ENCODE results near the gene MYL7.

MYL7 gene

GRCh38 chr7:44098092-44099068, 42.8 kb downstream of the MYL7 start:
- DNase-seq = no peak

DNA sequence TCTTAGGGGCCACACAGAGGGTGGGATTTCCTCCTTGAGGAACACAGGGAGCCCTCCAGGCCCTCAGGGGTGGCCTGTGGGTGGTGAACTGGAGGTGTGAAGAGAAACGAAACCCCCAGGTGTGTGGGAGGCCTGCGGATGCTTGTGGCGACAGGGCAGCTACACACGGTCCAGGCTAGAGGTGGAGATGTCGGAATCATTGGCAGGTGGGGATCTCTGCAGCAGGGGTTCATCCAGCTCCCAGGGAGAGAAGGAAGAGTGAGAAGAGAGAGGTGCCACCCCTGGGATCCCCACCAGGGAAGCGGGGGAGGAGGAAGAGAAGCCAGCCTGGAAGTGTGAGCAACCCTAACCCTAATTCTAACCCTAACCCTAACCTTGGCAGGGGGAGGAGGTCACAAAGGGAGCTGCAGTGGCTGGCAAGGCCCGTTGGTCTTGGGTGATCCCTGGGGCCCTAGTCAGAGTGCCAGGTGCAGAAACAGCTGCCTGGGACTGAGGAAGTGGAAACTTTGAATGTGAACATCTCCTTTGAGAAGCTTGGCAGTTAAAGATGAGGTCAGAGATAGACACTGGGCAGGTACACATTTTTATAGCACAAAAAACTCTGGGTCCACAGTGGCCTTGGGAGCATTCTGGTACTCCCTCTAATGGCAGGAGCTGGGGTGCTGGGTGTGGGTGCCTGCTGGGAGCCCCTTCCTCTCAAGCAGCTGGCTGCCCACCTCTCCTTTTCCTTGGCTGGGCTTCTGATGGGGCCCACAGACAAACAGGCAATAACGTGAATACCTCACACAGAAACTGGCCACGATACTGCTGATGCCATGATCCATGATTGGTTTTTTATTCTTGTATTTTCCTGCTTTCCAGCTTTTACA, 43.8 kb downstream of the MYL7 start:
- no peak for DNase-seq

DNA sequence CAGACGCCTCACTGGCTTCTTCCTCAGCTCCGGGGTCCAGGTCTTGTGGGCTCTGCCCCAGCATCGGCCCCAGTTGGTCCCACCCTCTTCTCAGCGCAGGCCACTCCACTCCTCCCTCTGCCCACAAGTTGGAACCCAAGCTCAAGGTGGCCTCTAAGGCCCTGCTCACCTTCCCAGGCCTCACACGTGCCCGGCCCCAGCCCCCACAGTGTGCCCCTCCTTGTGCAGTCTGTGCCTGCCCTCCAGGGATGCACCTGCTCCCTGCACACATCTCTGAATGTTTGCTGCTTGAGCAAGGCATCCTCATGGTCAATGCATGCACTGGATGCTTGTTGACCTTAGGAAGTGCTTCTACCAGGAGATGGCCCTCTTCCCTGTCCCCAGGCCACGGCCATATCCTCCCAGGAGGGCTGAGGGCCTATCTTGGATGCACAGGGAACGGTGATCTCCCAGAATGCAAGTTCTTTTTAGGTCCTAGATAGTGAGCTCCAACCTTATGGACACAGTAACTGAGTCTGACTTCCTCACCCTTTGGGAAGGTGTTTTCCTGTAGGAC, 44.7 kb downstream of the MYL7 start:
- no peak for DNase-seq

DNA sequence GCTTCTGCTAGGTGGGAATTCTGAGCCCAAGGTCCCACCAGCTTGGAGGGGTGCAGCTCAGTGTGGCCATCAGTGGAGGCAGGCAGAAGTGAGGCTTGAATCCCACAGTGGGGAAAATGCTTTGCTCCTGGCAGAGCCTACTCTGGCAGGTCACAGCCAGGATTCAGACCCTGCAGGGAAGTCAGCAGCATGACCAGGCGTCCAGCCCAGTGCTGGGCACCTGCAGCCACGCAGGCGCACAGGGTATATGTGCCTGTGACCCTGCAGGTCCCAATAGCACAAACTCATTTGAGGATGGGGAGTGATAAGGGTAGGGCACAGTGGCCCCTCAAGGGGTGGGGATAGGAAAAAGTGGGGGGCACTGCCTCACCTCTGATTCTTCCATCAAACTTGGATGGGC, 45.4 kb downstream of the MYL7 start:
- DNase-seq = no peak

DNA sequence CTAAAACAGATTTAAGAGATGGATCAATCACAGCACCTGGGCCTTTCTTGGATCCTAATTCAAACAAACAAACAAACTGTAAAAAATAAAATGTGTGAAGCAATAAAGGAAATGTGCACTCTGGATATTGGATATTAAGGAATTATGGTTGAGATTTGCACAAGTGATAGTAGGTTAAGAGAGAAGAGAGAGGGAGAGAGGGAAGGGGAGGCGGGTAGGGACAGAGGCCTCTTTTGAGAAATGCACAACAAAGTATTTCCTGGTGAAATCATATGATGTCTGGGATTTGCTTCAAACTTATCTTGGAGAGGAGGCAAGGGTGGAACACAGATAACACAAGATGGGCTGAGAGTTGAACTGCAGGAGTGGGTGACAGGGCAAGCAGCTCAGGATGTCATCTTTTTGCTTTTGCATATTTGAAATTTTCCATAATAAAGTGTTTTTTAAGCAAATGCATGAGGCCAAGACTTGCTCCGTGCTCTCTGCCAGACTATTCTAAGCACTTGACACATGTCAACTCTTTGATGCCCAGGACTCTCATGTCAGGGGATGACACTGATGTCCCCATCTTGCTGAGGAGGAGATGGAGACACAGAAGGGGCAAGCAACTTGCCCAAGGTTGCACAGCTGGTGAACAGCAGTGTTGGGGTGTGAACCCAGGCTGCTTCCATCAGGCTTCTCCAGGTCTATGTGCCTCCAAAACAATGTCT, 46.1 kb downstream of the MYL7 start:
- DNase-seq = no peak

GRCh38 chr7:44094365-44094764, 46.8 kb downstream of the MYL7 start:
- no peak for DNase-seq

- DNase-seq = no peak
Measured at GRCh38 chr7:44093102-44093641, 48.0 kb downstream of the MYL7 start.
